Measurements from ENCODE around the gene RPL39. TPM values are rescaled to one million over a fixed set of nuclear protein-coding genes. Genes with fewer than 3 reads are reported as not detected.

RPL39 gene
- total RNA-seq, 1 experiment from 2014 or later = 1,778 TPM

- H3K4me3 Mint-ChIP-seq (ENCODE audit: low read depth, unreplicated experiment) = no peak overlapping the region
- CTCF ChIA-PET = no interaction called here
- TF ChIP-seq, protein P1, sequence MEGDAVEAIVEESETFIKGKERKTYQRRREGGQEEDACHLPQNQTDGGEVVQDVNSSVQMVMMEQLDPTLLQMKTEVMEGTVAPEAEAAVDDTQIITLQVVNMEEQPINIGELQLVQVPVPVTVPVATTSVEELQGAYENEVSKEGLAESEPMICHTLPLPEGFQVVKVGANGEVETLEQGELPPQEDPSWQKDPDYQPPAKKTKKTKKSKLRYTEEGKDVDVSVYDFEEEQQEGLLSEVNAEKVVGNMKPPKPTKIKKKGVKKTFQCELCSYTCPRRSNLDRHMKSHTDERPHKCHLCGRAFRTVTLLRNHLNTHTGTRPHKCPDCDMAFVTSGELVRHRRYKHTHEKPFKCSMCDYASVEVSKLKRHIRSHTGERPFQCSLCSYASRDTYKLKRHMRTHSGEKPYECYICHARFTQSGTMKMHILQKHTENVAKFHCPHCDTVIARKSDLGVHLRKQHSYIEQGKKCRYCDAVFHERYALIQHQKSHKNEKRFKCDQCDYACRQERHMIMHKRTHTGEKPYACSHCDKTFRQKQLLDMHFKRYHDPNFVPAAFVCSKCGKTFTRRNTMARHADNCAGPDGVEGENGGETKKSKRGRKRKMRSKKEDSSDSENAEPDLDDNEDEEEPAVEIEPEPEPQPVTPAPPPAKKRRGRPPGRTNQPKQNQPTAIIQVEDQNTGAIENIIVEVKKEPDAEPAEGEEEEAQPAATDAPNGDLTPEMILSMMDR (IDR thresholded peaks at IDR 0.05; ENCODE audit: unreplicated experiment) = no peak
- no peak overlapping the region for H3K27ac Mint-ChIP-seq (ENCODE audit: unreplicated experiment)
- H3K4me1 Mint-ChIP-seq (ENCODE audit: low read depth, unreplicated experiment) = peaks cover 6% of the 10 kb centered on the region
- peaks cover 4% of the 10 kb centered on the region for H3K9me3 Mint-ChIP-seq (ENCODE audit: low read depth, unreplicated experiment)
- H3K27me3 Mint-ChIP-seq (ENCODE audit: unreplicated experiment) = peaks cover 13% of the 10 kb centered on the region
- H3K36me3 Mint-ChIP-seq (ENCODE audit: insufficient read depth, unreplicated experiment) = no peaks in the 10 kb centered on the region
- intact Hi-C loops (cut with micrococcal nuclease; ENCODE audit: unreplicated experiment) = no loop called here
- no peak for DNase-seq
- no TSS peak for BruUV-seq (replicated peaks)
Observed at GRCh38 chrX:119801253-119802221, 10.1 kb upstream of the RPL39 start.

DNA sequence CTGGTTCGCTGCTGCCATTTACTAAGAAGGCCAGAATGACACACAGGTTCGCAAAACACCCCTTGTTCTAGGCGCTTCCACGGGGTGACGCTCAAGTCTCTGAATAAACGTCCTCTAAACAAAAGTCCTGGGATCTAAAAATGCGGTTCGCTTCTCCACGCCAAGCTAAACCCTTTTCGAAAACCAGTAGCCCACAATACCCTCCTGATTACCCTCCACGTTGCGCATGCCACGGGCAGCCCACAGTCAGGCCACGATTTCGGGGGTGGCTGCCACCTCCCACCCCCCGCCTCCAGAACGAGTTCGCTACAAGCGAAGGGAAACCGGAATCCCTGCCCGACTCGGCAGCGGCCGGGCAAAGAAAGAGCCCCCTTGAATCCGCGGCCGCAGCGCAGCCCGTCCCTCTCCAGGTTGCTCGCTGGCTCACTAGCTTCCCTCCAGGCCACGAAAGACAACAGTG lies 423 bp downstream of the RPL39 start:
- Mint-ChIP-seq H3K9me3 (ENCODE audit: low read depth, unreplicated experiment) (no peaks in the 10 kb centered on the region), H3K27ac (ENCODE audit: unreplicated experiment) (peak overlapping the region; percentile 87), H3K36me3 (ENCODE audit: insufficient read depth, unreplicated experiment) (peaks cover 66% of the 10 kb centered on the region), H3K27me3 (ENCODE audit: unreplicated experiment) (no peaks in the 10 kb centered on the region), H3K4me3 (ENCODE audit: low read depth, unreplicated experiment) (peak overlapping the region; percentile 84), H3K4me1 (ENCODE audit: low read depth, unreplicated experiment) (peaks cover 7% of the 10 kb centered on the region)
- TSS peak; percentile 40 for BruUV-seq (replicated peaks)
- TF ChIP-seq, protein P1 (IDR thresholded peaks at IDR 0.05; ENCODE audit: unreplicated experiment) = no peak
- CTCF ChIA-PET = interaction anchor here (0.7 to 1.4 kb wide), 5 partner anchors 33 to 97 kb away, joined by 3 to 6 read pairs (median 3); partner anchors contain the start of genes NDUFA1, RNF113A, SOWAHD and UPF3B
- intact Hi-C loops (cut with micrococcal nuclease; ENCODE audit: unreplicated experiment) = no loop called here
- DNase-seq = peak; percentile 26

DNA sequence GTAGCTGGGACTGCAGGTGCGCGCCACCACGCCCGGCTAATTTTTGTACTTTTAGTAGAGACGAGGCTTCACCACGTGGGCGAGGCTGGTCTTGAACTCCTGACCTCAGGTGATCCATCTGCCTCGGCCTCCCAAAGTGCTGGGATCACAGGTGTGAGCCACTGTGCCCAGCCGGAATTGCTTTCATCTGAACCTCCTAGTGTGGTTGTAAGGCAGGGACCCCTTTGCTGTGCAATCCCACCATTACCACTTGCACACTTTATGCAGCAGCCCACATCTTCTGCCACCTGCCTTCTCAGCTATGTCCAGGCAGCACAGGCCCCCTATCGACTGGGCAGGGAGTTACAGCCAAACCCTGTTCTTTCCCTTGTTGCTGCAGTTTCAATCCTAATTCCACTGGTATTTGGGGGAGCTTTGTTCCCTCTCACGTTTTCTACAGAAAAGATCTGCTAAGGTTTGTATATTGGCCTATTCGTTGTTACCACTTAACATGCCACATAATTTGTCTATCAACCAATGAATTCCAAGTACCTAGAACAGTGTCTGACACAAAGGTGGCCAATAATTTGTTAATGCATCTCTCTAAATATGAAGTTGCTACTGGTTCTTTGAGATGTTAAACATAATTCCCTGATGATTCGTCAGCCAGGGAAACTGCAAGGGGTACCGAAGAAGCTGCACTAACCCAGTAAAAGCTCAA lies 6.5 kb downstream of the RPL39 start:
- Mint-ChIP-seq H3K4me1 (ENCODE audit: low read depth, unreplicated experiment) (peaks cover 7% of the 10 kb centered on the region), H3K9me3 (ENCODE audit: low read depth, unreplicated experiment) (no peaks in the 10 kb centered on the region), H3K27ac (ENCODE audit: unreplicated experiment) (peak overlapping the region; percentile 42), H3K27me3 (ENCODE audit: unreplicated experiment) (no peaks in the 10 kb centered on the region), H3K36me3 (ENCODE audit: insufficient read depth, unreplicated experiment) (peaks cover 67% of the 10 kb centered on the region), H3K4me3 (ENCODE audit: low read depth, unreplicated experiment) (no peak overlapping the region)
- CTCF ChIA-PET = interaction anchor here (0.6 to 0.7 kb wide), 2 partner anchors 210 to 270 kb away, joined by 3 to 9 read pairs; no protein-coding TSS in a partner anchor
- intact Hi-C loops (cut with micrococcal nuclease; ENCODE audit: unreplicated experiment) = no loop called here
- BruUV-seq (replicated peaks) = no TSS peak
- TF ChIP-seq, protein P1 (IDR thresholded peaks at IDR 0.05; ENCODE audit: unreplicated experiment) = peak; percentile 58
- DNase-seq = peak; percentile 62

- peak overlapping the region; percentile 26 for H3K27ac Mint-ChIP-seq (ENCODE audit: unreplicated experiment)
- no peak for DNase-seq
- peaks cover 53% of the 10 kb centered on the region for H3K36me3 Mint-ChIP-seq (ENCODE audit: insufficient read depth, unreplicated experiment)
- intact Hi-C loops (cut with micrococcal nuclease; ENCODE audit: unreplicated experiment) = no loop called here
- BruUV-seq (replicated peaks) = no TSS peak
- CTCF ChIA-PET = no interaction called here
- H3K4me1 Mint-ChIP-seq (ENCODE audit: low read depth, unreplicated experiment) = no peaks in the 10 kb centered on the region
- H3K27me3 Mint-ChIP-seq (ENCODE audit: unreplicated experiment) = no peaks in the 10 kb centered on the region
- TF ChIP-seq, protein P1 (IDR thresholded peaks at IDR 0.05; ENCODE audit: unreplicated experiment) = no peak
- H3K9me3 Mint-ChIP-seq (ENCODE audit: low read depth, unreplicated experiment) = no peaks in the 10 kb centered on the region
- no peak overlapping the region for H3K4me3 Mint-ChIP-seq (ENCODE audit: low read depth, unreplicated experiment)
Observed at GRCh38 chrX:119783026-119783425, 8.4 kb downstream of the RPL39 start.

Measured in Calu3 (cell line).